GM19043 (cell line): ENCODE data around the gene PSD4.

Source experiments
- ATAC-seq: cut with Tn5 transposase; IDR thresholded peaks from one replicate; pipeline ENCODE4 v1.9.1; 2021; ENCODE audit warnings: low read depth; ENCODE audit not compliant: unreplicated experiment

PSD4 gene

GRCh38 chr2:113167115-113167932 lies 6.4 kb upstream of the PSD4 start:
- ATAC-seq: no peak

- ATAC-seq: no peak
Measured at GRCh38 chr2:113167962-113168340, 5.8 kb upstream of the PSD4 start.

- no peak for ATAC-seq
Measured at GRCh38 chr2:113169002-113169530, 4.7 kb upstream of the PSD4 start.

- ATAC-seq: no peak
Measured at GRCh38 chr2:113169586-113169985, 4.2 kb upstream of the PSD4 start.

- no peak for ATAC-seq
Measured at GRCh38 chr2:113171334-113172075, 2.3 kb upstream of the PSD4 start.

- no peak for ATAC-seq
Measured at GRCh38 chr2:113172721-113173541, 840 bp upstream of the PSD4 start.

GRCh38 chr2:113174376-113174750 lies 592 bp downstream of the PSD4 start:
- no peak for ATAC-seq

- peak; percentile 62 for ATAC-seq
Measured at GRCh38 chr2:113175042-113175628, 1.4 kb downstream of the PSD4 start.

GRCh38 chr2:113175736-113176695 lies 2.2 kb downstream of the PSD4 start:
- ATAC-seq: no peak

GRCh38 chr2:113176696-113177355 lies 3.1 kb downstream of the PSD4 start:
- no peak for ATAC-seq

GRCh38 chr2:113178069-113178746 lies 4.4 kb downstream of the PSD4 start:
- ATAC-seq: no peak

GRCh38 chr2:113178891-113179290 lies 5.1 kb downstream of the PSD4 start:
- ATAC-seq: no peak

GRCh38 chr2:113179446-113180045 lies 5.8 kb downstream of the PSD4 start:
- ATAC-seq: no peak

GRCh38 chr2:113180131-113180946 lies 6.6 kb downstream of the PSD4 start:
- ATAC-seq: no peak

- no peak for ATAC-seq
Measured at GRCh38 chr2:113181258-113182051, 7.7 kb downstream of the PSD4 start.
